Subcutaneous abdominal adipose tissue (tissue), 5 donors: ENCODE measurements around the gene ARF1.

Experiments used
- H3K27ac ChIP-seq: one replicate; pipeline ENCODE4 v1.7.0; 2013; ENCODE audit warnings: low read depth, mild to moderate bottlenecking, inconsistent platforms, low read length, moderate library complexity
- H3K27me3 ChIP-seq, 5 donors: one replicate each; pipeline ENCODE4 v1.7.0; 2013; ENCODE audit warnings: low read length in 5 of 5, inconsistent platforms in 1 of 5; ENCODE audit not compliant: control insufficient read depth in 5 of 5, insufficient read depth in 4 of 5
- H3K36me3 ChIP-seq, 5 donors: one replicate each; pipeline ENCODE4 v1.7.0; 2013; ENCODE audit warnings: low read length in 5 of 5; ENCODE audit not compliant: control insufficient read depth in 5 of 5, insufficient read depth in 5 of 5
- H3K4me1 ChIP-seq, 5 donors: one replicate each; pipeline ENCODE4 v1.7.0; 2013; ENCODE audit warnings: low read length in 5 of 5, mild to moderate bottlenecking in 3 of 5, moderate library complexity in 1 of 5; ENCODE audit not compliant: control insufficient read depth in 5 of 5, insufficient read depth in 5 of 5
- H3K4me3 ChIP-seq, 5 donors: one replicate each; pipeline ENCODE4 v1.7.0; 2013; ENCODE audit warnings: low read length in 5 of 5, low read depth in 1 of 5
- H3K9ac ChIP-seq, 5 donors: one replicate each; pipeline ENCODE4 v1.7.0; 2013; ENCODE audit warnings: low read length in 5 of 5, mild to moderate bottlenecking in 4 of 5, moderate library complexity in 3 of 5
- H3K9me3 ChIP-seq, 5 donors: one replicate each; pipeline ENCODE4 v1.7.0; 2013; ENCODE audit warnings: low read length in 5 of 5; ENCODE audit not compliant: control insufficient read depth in 5 of 5
- donor health status: healthy.
- donor health status: healthy.
- donor health status: healthy.
- donor health status: healthy.
- donor health status: healthy.

ARF1 gene

GRCh38 chr1:228140724-228141225, 58.3 kb downstream of the ARF1 start:
- Histone ChIP-seq H3K4me1 (peaks cover 12 to 56% (median 49%) of the 10 kb centered on the region in 5 donors), H3K36me3 (peaks cover 0 to 18% (median 9%) of the 10 kb centered on the region in 5 donors), H3K27ac (peak overlapping the region; percentile 92), H3K4me3 (peak overlapping the region; percentile 84 to 92 (median 91)), H3K9ac (peak overlapping the region; percentile 77 to 92 (median 89)), H3K27me3 (no peaks in the 10 kb centered on the region), H3K9me3 (no peaks in the 10 kb centered on the region)

DNA sequence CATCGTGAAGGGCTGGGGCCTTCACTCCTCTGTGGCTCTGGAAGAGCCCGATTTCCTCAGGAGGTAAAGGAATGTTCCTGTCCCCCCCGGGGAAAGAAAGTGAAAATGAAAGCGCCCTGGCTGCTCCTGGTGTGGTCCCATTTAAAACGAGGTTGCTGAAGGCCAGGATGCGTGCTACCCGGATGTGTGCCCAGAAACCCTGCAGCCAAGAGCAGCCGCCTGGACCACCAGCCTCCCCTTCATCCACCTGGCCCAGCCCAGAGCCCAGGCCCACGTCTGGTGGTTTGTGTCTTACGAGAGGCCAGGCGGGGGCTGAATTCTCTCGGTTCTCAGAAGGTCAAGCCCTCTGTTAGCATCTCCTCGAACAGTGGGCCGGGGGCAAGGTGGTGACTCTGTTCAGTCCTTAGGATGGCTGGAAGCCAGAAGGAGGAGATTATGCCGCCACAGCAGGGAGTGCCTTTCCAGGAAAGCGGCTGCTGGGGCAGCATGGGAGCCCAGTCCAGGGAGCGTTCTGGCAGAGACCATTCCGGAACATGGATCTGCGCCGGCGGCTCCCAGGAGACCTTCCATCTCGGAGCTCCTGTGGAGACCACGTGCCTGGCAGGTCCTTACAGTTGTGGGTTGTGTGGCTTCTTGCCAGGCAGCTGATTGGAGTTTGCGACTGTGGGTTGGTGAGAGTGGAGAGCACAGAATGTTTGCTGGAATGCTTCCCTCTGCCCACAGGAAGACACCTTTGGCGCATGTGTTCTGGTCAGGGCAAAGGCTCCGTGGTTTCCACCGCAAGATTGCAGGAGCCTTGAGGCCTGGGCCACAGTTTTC, 58.9 kb downstream of the ARF1 start:
- peaks cover 0 to 24% (median 16%) of the 10 kb centered on the region in 5 donors for H3K36me3 ChIP-seq
- no peaks in the 10 kb centered on the region for H3K27me3 ChIP-seq
- H3K4me3 ChIP-seq = peak overlapping the region; percentile 84 to 92 (median 91)
- peak overlapping the region; percentile 77 to 92 (median 89) for H3K9ac ChIP-seq
- H3K9me3 ChIP-seq = no peaks in the 10 kb centered on the region
- H3K4me1 ChIP-seq = peaks cover 12 to 57% (median 49%) of the 10 kb centered on the region in 5 donors
- peak overlapping the region; percentile 92 for H3K27ac ChIP-seq

DNA sequence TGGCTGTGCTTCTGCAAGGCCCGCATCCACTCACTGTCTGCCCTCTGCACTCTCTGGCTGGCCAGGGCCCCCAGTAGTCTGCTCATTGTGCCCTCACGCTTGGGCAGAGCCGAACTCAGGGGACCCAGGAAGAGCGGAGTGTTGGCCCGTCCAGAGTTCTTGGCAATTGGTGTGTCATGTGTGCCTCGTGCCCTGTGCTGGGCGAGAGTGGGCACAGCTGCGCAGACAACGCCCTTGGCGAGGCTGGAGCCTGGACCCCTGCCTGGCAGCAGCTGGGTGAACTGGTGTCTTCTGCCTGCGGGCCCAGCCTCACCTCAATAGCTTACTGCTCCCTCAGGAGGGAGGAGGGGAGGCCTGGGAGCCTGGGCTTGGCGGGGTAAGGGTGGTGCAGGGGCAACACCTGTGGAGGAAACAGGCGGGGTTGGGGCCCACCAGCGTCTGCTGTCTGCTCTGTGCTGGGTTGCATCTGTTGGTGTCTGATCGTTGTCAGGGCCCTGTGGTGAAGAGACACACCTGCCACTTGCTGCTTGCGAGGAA, 59.7 kb downstream of the ARF1 start:
- Histone ChIP-seq H3K9me3 (no peaks in the 10 kb centered on the region), H3K27me3 (no peaks in the 10 kb centered on the region), H3K36me3 (peaks cover 0 to 32% (median 24%) of the 10 kb centered on the region in 5 donors), H3K4me3 (peak overlapping the region in 3 of 5 donors; percentile 84 to 92 (median 91)), H3K4me1 (peaks cover 12 to 62% (median 49%) of the 10 kb centered on the region in 5 donors), H3K9ac (peak overlapping the region in 4 of 5 donors; percentile 0 to 92 (median 38)), H3K27ac (peak overlapping the region; percentile 92)

DNA sequence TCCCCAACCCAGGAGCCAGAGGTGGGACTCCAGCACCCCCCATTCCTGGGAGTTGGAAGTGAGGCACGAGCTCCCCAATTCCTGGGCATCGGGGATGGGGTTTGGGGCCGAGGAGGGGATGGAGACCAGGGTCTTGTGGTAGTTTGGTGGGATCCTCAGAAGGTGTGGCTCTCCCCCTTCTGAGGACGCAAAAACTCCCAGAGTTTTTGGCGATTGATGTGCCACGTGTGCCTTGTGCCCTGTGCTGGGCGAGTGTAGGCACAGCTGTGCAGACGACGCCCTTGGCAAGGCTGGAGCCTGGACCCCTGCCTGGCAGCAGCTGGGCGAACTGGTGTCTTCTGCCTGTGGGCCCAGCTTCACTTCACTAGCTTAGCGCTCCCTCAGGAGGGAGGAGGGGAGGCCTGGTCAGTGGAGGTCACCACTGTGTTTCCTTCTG, 60.2 kb downstream of the ARF1 start:
- peaks cover 12 to 66% (median 49%) of the 10 kb centered on the region in 5 donors for H3K4me1 ChIP-seq
- no peaks in the 10 kb centered on the region for H3K27me3 ChIP-seq
- H3K9me3 ChIP-seq = no peaks in the 10 kb centered on the region
- H3K4me3 ChIP-seq = peak overlapping the region in 1 of 5 donors; percentile 91
- H3K9ac ChIP-seq = peak overlapping the region in 2 of 5 donors; percentile 44 to 92
- H3K27ac ChIP-seq = peak overlapping the region; percentile 92
- H3K36me3 ChIP-seq = peaks cover 0 to 37% (median 29%) of the 10 kb centered on the region in 5 donors

- H3K9me3 ChIP-seq = no peaks in the 10 kb centered on the region
- H3K36me3 ChIP-seq = peaks cover 0 to 45% (median 38%) of the 10 kb centered on the region in 5 donors
- peaks cover 13 to 75% (median 56%) of the 10 kb centered on the region in 5 donors for H3K4me1 ChIP-seq
- no peak overlapping the region for H3K4me3 ChIP-seq
- no peaks in the 10 kb centered on the region for H3K27me3 ChIP-seq
- H3K27ac ChIP-seq = no peak overlapping the region
- no peak overlapping the region for H3K9ac ChIP-seq
These were observed 61.1 kb downstream of the ARF1 start for GRCh38 chr1:228143480-228144192.

DNA sequence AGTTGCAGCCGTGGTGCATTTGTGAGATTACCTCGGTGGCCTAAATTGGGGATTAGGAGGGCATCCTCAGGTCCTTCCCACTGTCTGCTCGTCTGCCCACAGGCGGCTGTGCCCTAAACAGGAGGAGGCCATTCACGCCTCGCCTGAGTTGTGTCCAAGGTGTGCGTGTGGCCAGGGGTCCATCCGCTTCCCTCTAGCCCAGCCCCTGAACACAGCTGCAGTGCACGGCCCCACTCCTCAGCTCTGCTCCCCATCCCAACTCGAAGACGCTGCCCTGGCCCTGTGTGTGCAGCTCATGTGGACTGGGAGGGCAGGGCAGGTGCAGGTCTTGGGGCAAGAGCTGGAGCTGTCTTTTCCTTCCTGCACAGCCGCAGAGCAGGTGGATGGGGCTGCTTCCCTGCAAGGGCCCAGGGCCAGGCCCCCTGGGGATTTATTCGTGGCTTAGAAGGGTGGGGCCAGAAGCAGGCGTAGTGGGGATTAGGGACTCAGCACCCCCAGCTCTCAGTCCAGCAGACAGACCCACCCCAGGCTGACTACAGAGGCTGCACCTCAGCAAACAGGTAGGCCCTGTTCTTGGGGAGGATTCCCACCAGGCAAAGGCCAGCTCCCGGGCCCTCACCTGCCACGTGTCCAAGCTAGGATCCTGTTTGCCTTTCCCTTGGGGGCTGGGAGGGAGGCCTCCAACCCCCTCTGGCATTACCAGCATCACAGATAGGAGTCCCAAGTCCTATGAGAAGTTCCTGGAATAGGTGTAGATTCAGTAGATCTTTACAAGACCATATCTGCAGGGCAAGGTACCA, 61.9 kb downstream of the ARF1 start:
- peaks cover 0 to 51% (median 39%) of the 10 kb centered on the region in 5 donors for H3K36me3 ChIP-seq
- H3K27ac ChIP-seq = no peak overlapping the region
- no peak overlapping the region for H3K4me3 ChIP-seq
- no peaks in the 10 kb centered on the region for H3K9me3 ChIP-seq
- peaks cover 13 to 81% (median 62%) of the 10 kb centered on the region in 5 donors for H3K4me1 ChIP-seq
- no peaks in the 10 kb centered on the region for H3K27me3 ChIP-seq
- H3K9ac ChIP-seq = peak overlapping the region in 1 of 5 donors; percentile 28

DNA sequence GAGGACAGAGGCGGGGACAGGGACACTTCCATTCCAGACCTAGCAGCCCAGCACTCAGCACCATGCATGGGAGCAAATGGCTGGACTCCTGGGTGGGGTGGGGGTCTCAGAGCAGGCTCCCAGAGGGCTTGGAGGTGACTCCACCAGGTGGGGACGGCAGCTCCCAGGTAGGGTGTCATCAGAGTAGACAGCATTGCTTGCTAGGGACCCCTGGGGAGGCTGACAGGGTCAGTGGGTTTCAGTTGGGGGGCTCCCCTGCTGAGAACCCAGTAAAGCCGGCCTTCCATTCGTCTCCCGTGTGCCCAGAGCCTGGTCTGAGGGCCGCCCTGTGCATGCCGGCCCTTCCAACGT, 62.5 kb downstream of the ARF1 start:
- Histone ChIP-seq H3K27me3 (no peaks in the 10 kb centered on the region), H3K36me3 (peaks cover 0 to 51% (median 39%) of the 10 kb centered on the region in 5 donors), H3K9ac (peak overlapping the region in 1 of 5 donors; percentile 28), H3K27ac (no peak overlapping the region), H3K4me1 (peaks cover 13 to 83% (median 65%) of the 10 kb centered on the region in 5 donors), H3K9me3 (no peaks in the 10 kb centered on the region), H3K4me3 (no peak overlapping the region)

DNA sequence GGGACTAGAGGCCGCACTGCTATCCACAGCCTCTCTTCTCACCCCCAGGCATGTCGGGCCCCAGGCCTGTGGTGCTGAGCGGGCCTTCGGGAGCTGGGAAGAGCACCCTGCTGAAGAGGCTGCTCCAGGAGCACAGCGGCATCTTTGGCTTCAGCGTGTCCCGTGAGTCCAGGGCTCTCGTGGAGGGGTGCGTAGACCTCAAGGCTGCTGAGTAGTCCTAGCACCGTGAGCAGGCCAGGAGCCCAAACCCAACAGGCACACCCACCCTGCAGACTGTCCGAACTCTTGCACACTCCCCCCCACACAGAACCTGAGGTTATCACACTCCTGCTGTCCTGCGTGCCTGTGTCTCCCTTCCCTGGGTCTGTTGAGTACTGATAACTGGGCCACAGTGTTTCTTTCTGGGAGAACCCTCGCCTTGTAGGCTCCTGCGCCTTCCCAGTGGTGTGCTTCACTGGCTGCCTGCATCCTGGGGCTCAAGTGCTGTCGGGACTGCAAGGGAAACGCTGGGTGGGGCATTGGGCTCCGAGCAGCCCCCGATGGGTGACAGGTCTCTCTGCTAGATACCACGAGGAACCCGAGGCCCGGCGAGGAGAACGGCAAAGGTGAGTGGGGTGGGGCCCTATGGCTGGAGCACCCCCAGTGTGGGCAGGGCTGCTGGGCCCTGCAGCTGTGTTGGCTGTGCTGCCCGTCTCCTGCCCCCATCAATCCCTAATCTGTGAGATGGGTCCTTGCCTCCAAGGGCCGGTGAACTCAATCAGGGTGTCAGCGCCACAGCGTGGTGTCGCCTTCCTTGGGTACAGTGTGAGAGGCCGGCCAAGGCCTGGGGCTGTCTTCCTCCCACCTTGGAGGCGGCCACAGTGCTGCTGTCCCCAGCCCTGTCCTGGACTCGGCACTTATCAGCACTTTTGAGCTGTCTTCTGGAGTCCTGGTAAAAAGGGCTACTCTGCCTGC, 63.2 kb downstream of the ARF1 start:
- H3K36me3 ChIP-seq = peaks cover 0 to 51% (median 39%) of the 10 kb centered on the region in 5 donors
- no peaks in the 10 kb centered on the region for H3K9me3 ChIP-seq
- no peak overlapping the region for H3K9ac ChIP-seq
- H3K27ac ChIP-seq = no peak overlapping the region
- no peaks in the 10 kb centered on the region for H3K27me3 ChIP-seq
- no peak overlapping the region for H3K4me3 ChIP-seq
- peaks cover 13 to 90% (median 69%) of the 10 kb centered on the region in 5 donors for H3K4me1 ChIP-seq
